Endothelial cell of umbilical vein (primary cell): ENCODE data around the gene S100A4. TPM values are rescaled to one million over a fixed set of nuclear protein-coding genes. Genes with fewer than 3 reads are reported as not detected.

Source experiments
- BruUV-seq: library from RNA; stranded (reverse); fragments of 400-500 nt; replicated peaks from 2 replicates; lab custom pipeline; 2021; lab: Mats Ljungman, UMichigan
- CTCF ChIA-PET: fragments of 300-600, 350-600 bp; sonication (Branson Sonifier 250); formaldehyde crosslinking; loops from one replicate; lab custom pipeline; 2021; ENCODE audit warnings: antibody characterized with exemption, inconsistent platforms; lab: Charles Lee
- POLR2A ChIA-PET: fragments of 300-600, 350-600 bp; sonication (Branson Sonifier 250); formaldehyde crosslinking; loops from one replicate; lab custom pipeline; 2021; ENCODE audit warnings: antibody characterized with exemption, inconsistent platforms; lab: Charles Lee
- DNase-seq: peaks from one replicate; pipeline ENCODE4 v3.0.0-alpha.2; 2011; ENCODE audit warnings: low read depth, low spot score
- FAIRE-seq: peaks from 2 replicates; lab custom pipeline; 2011; peaks lifted over from hg19 to GRCh38; lab: Jason Lieb, UNC
- H2AFZ ChIP-seq: 2 replicates; pipeline ENCODE4 v1.6.0; 2012; ENCODE audit warnings: low read depth, low read length, control low read depth, inconsistent platforms
- H3K27ac ChIP-seq: 2 replicates; pipeline ENCODE4 v1.5.1; 2011; ENCODE audit warnings: low read depth, mild to moderate bottlenecking, control low read depth, low read length, moderate library complexity; ENCODE audit not compliant: insufficient read depth
- H3K27me3 ChIP-seq, 2 experiments: 2 replicates each; pipeline versions ENCODE4 v1.6.0 to v1.6.1; 2011; ENCODE audit warnings: low read length in 2 of 2, mixed read lengths in 1 of 2; ENCODE audit not compliant: control insufficient read depth in 2 of 2, insufficient read depth in 2 of 2
- H3K36me3 ChIP-seq, 2 experiments: 2 replicates in 1 of 2; 3 replicates in 1 of 2; pipeline ENCODE4 v1.5.1; 2011; ENCODE audit warnings: low read length in 2 of 2, mild to moderate bottlenecking in 1 of 2, moderate library complexity in 1 of 2; ENCODE audit not compliant: control insufficient read depth in 2 of 2, insufficient read depth in 2 of 2; ENCODE audit errors: extremely low read depth in 1 of 2
- H3K4me1 ChIP-seq: 3 replicates; pipeline ENCODE4 v1.5.1; 2011; ENCODE audit warnings: mild to moderate bottlenecking, low read length; ENCODE audit not compliant: control insufficient read depth, insufficient read depth; ENCODE audit errors: extremely low read depth
- H3K4me2 ChIP-seq: 2 replicates; pipeline ENCODE4 v1.6.1; 2011; ENCODE audit warnings: low read length, control low read depth, mixed read lengths; ENCODE audit not compliant: insufficient read depth
- H3K4me3 ChIP-seq, 3 experiments: fragments of 200-600 bp in 1 of 3; sonication (generic), shearing (Covaris generic) in 1 of 3; replicated peaks in 1 of 3; 2 replicates each; pipeline ENCODE4 v1.5.1; 2011 to 2016; ENCODE audit warnings: control low read depth in 3 of 3, low read length in 3 of 3, mild to moderate bottlenecking in 2 of 3, inconsistent platforms in 1 of 3, low read depth in 1 of 3, moderate library complexity in 1 of 3; ENCODE audit not compliant: insufficient read depth in 1 of 3
- H3K79me2 ChIP-seq: 2 replicates; pipeline ENCODE4 v1.6.0; 2012; ENCODE audit warnings: low read length, inconsistent platforms; ENCODE audit not compliant: control insufficient read depth, insufficient read depth
- H3K9ac ChIP-seq: replicated peaks from 2 replicates; pipeline ENCODE3; 2011; ENCODE audit warnings: low read length, control low read depth; ENCODE audit not compliant: insufficient read depth; ENCODE audit errors: extremely low read depth
- H3K9me1 ChIP-seq: replicated peaks from 3 replicates; pipeline ENCODE4 v1.6.0; 2011; ENCODE audit warnings: mild to moderate bottlenecking, low read length; ENCODE audit not compliant: control insufficient read depth, insufficient read depth; ENCODE audit errors: extremely low read depth
- H3K9me3 ChIP-seq: replicated peaks from 2 replicates; pipeline ENCODE4 v1.5.1; 2012; ENCODE audit warnings: low read length, inconsistent platforms; ENCODE audit not compliant: control insufficient read depth, insufficient read depth
- H4K20me1 ChIP-seq: replicated peaks from 2 replicates; pipeline ENCODE3; 2011; ENCODE audit warnings: mild to moderate bottlenecking, low read length; ENCODE audit not compliant: control insufficient read depth, insufficient read depth; ENCODE audit errors: extremely low read depth
- EZH2 ChIP-seq: IDR thresholded peaks from 2 replicates; pipeline ENCODE4 v1.6.1; 2012; ENCODE audit warnings: borderline replicate concordance, low read depth, mild to moderate bottlenecking, moderate library complexity, low read length, inconsistent platforms; ENCODE audit not compliant: severe bottlenecking
- FOS ChIP-seq: IDR thresholded peaks from 2 replicates; pipeline ENCODE4 v1.6.1; 2011; ENCODE audit warnings: mild to moderate bottlenecking, low read length, moderate library complexity, borderline replicate concordance; ENCODE audit not compliant: insufficient read depth
- GATA2 ChIP-seq: IDR thresholded peaks from 2 replicates; pipeline ENCODE4 v1.7.0; 2011; ENCODE audit warnings: low read depth, mild to moderate bottlenecking, moderate library complexity, mixed read lengths, low read length; ENCODE audit not compliant: insufficient read length, insufficient read depth
- JUN ChIP-seq: IDR thresholded peaks from 2 replicates; pipeline ENCODE4 v1.6.1; 2011; ENCODE audit warnings: borderline replicate concordance, low read depth; ENCODE audit not compliant: insufficient read length, insufficient read depth
- MAX ChIP-seq: IDR thresholded peaks from 2 replicates; pipeline ENCODE4 v1.6.1; 2011; ENCODE audit not compliant: insufficient read depth, insufficient read length
- MYC ChIP-seq: IDR thresholded peaks from one replicate; pipeline ENCODE4 v1.6.1; 2011; ENCODE audit warnings: mild to moderate bottlenecking, low read depth, low read length
- POLR2A ChIP-seq: IDR thresholded peaks from 2 replicates; pipeline ENCODE4 v1.6.1; 2012; ENCODE audit warnings: low read depth, mild to moderate bottlenecking, control low read depth, low read length
- POLR2AphosphoS5 ChIP-seq: IDR thresholded peaks from 2 replicates; pipeline ENCODE4 v1.6.1; 2012; ENCODE audit warnings: low read depth, mild to moderate bottlenecking, control low read depth, low read length, moderate library complexity; ENCODE audit not compliant: insufficient read depth
- dilution Hi-C: fragments of 300-500 bp; cut with MboI; formaldehyde crosslinking; loops from one replicate; pipeline ENCODE4 v1.15.0; 2019; ENCODE audit warnings: low sequenced_read_pairs; ENCODE audit not compliant: extremely low pct_ligation_motif_present
- intact Hi-C: fragments of 100-400 bp; cut with micrococcal nuclease; formaldehyde crosslinking; loops from one replicate; pipeline ENCODE4 v1.10.0; 2022
- polyA plus RNA-seq, 4 experiments: library from polyadenylated mRNA; depleted of rRNA in 3 of 4; stranded (reverse) in 3 of 4; unstranded in 1 of 4; fragments of >200 nt; gene quantifications; 2 replicates each; pipeline versions ENCODE4 v1.2.1 to v1.2.3, GENCODE V29; 2011 to 2012; ENCODE audit warnings: missing spikeins in 1 of 4
- total RNA-seq: library from RNA; stranded (reverse); gene quantifications from 2 replicates; pipeline ENCODE4 v1.2.3, GENCODE V29; 2021
- TF ChIP-seq, protein P1 (sequence below), 2 donors: IDR thresholded peaks; 1 replicate in 1 of 2; 2 replicates in 1 of 2; pipeline ENCODE4 v1.5.1; 2011; ENCODE audit warnings: low read length in 2 of 2, mild to moderate bottlenecking in 2 of 2, moderate library complexity in 2 of 2, control low read depth in 1 of 2, inconsistent platforms in 1 of 2, low read depth in 1 of 2; ENCODE audit not compliant: insufficient read depth in 1 of 2; ENCODE audit errors: extremely low read depth in 1 of 2

Gene S100A4
- total and polyA plus RNA-seq, 2 donors (not counting 3 experiments of a cell fraction or from before 2014, with no cell fraction given), result 1.1 TPM; not detected in 1

- CTCF ChIA-PET, result interaction anchor here (6.1 kb wide), 1 partner anchor 62 kb away, joined by 167 read pairs; no protein-coding TSS in a partner anchor
- TF ChIP-seq MAX (no peak), POLR2A (no peak), FOS (no peak), MYC (no peak), POLR2AphosphoS5 (no peak), EZH2 (no peak), JUN (no peak), GATA2 (no peak)
- TF ChIP-seq, protein P1, sequence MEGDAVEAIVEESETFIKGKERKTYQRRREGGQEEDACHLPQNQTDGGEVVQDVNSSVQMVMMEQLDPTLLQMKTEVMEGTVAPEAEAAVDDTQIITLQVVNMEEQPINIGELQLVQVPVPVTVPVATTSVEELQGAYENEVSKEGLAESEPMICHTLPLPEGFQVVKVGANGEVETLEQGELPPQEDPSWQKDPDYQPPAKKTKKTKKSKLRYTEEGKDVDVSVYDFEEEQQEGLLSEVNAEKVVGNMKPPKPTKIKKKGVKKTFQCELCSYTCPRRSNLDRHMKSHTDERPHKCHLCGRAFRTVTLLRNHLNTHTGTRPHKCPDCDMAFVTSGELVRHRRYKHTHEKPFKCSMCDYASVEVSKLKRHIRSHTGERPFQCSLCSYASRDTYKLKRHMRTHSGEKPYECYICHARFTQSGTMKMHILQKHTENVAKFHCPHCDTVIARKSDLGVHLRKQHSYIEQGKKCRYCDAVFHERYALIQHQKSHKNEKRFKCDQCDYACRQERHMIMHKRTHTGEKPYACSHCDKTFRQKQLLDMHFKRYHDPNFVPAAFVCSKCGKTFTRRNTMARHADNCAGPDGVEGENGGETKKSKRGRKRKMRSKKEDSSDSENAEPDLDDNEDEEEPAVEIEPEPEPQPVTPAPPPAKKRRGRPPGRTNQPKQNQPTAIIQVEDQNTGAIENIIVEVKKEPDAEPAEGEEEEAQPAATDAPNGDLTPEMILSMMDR (IDR thresholded peaks at IDR 0.05; ENCODE audit: extremely low read depth in 1 of 2, insufficient read depth in 1 of 2, low read depth in 1 of 2, low read length in 2 of 2), result no peak
- Histone ChIP-seq H2AFZ (no peak overlapping the region), H3K9ac (no peak overlapping the region), H3K27ac (no peak overlapping the region), H3K4me3 (no peak overlapping the region), H3K9me3 (no peaks in the 10 kb centered on the region), H3K36me3 (no peaks in the 10 kb centered on the region), H4K20me1 (no peaks in the 10 kb centered on the region), H3K27me3 (no peaks in the 10 kb centered on the region), H3K79me2 (no peaks in the 10 kb centered on the region), H3K9me1 (no peaks in the 10 kb centered on the region), H3K4me2 (no peak overlapping the region), H3K4me1 (no peaks in the 10 kb centered on the region)
- POLR2A ChIA-PET, result no interaction called here
- FAIRE-seq, result no peak
- no peak for DNase-seq
- dilution Hi-C loops (no loop called here), intact Hi-C loops (no loop called here)
- BruUV-seq, result no TSS peak
Measured at GRCh38 chr1:153507926-153508583, 37.6 kb downstream of the S100A4 start.
